Astrocyte (in vitro differentiated cells and primary cell): Measurements from ENCODE around the gene WARS2. TPM values are rescaled to one million over a fixed set of nuclear protein-coding genes. Genes with fewer than 3 reads are reported as not detected.

ENCODE experiments used
- DNase-seq: peaks from one replicate; pipeline ENCODE4 v3.0.0-alpha.2; 2010; ENCODE audit warnings: low read depth
- FAIRE-seq: peaks from 2 replicates; lab custom pipeline; 2011; peaks lifted over from hg19 to GRCh38; lab: Jason Lieb, UNC
- H2AFZ ChIP-seq: 2 replicates; pipeline ENCODE4 v1.6.0; 2012; ENCODE audit warnings: low read depth, low read length, inconsistent platforms
- H3K27ac ChIP-seq: 2 replicates; pipeline ENCODE4 v1.5.1; 2011; ENCODE audit warnings: low read depth, low read length, inconsistent platforms
- H3K27me3 ChIP-seq: 2 replicates; pipeline ENCODE4 v1.6.0; 2011; ENCODE audit warnings: low read length, inconsistent platforms; ENCODE audit not compliant: insufficient read depth
- H3K36me3 ChIP-seq: 2 replicates; pipeline ENCODE4 v1.5.1; 2011; ENCODE audit warnings: low read length, inconsistent platforms; ENCODE audit not compliant: insufficient read depth
- H3K4me1 ChIP-seq: 2 replicates; pipeline ENCODE4 v1.5.1; 2011; ENCODE audit warnings: low read length, inconsistent platforms; ENCODE audit not compliant: insufficient read depth
- H3K4me2 ChIP-seq: 2 replicates; pipeline ENCODE4 v1.6.0; 2012; ENCODE audit warnings: low read length, inconsistent platforms
- H3K4me3 ChIP-seq: 2 replicates; pipeline ENCODE4 v1.5.1; 2011; ENCODE audit warnings: low read depth, mild to moderate bottlenecking, low read length, inconsistent platforms; ENCODE audit not compliant: insufficient read depth
- H3K79me2 ChIP-seq: 2 replicates; pipeline ENCODE4 v1.6.0; 2012; ENCODE audit warnings: mild to moderate bottlenecking, low read length, inconsistent platforms; ENCODE audit not compliant: insufficient read depth
- H3K9ac ChIP-seq: 2 replicates; pipeline ENCODE4 v1.6.0; 2012; ENCODE audit warnings: mild to moderate bottlenecking, low read length, inconsistent platforms
- H3K9me3 ChIP-seq: 2 replicates; pipeline ENCODE4 v1.5.1; 2012; ENCODE audit warnings: low read depth, mild to moderate bottlenecking, low read length, inconsistent platforms; ENCODE audit not compliant: insufficient read depth
- H4K20me1 ChIP-seq: 2 replicates; pipeline ENCODE4 v1.6.0; 2012; ENCODE audit warnings: low read length, inconsistent platforms; ENCODE audit not compliant: insufficient read depth
- H3K27ac Mint-ChIP-seq: one replicate; pipeline ENCODE4 v1.8.0; 2021; ENCODE audit warnings: mild to moderate bottlenecking, mixed read lengths; ENCODE audit not compliant: unreplicated experiment
- H3K27me3 Mint-ChIP-seq: one replicate; pipeline ENCODE4 v1.8.0; 2021; ENCODE audit warnings: low read depth, mixed read lengths; ENCODE audit not compliant: unreplicated experiment
- H3K36me3 Mint-ChIP-seq: one replicate; pipeline ENCODE4 v1.8.0; 2021; ENCODE audit warnings: low read depth, mixed read lengths; ENCODE audit not compliant: unreplicated experiment
- H3K4me1 Mint-ChIP-seq: one replicate; pipeline ENCODE4 v1.8.0; 2021; ENCODE audit warnings: low read depth, mixed read lengths; ENCODE audit not compliant: unreplicated experiment
- H3K4me3 Mint-ChIP-seq: one replicate; pipeline ENCODE4 v1.8.0; 2021; ENCODE audit warnings: mild to moderate bottlenecking, moderate library complexity, mixed read lengths; ENCODE audit not compliant: unreplicated experiment
- H3K9me3 Mint-ChIP-seq: one replicate; pipeline ENCODE4 v1.8.0; 2021; ENCODE audit warnings: mild to moderate bottlenecking, mixed read lengths; ENCODE audit not compliant: unreplicated experiment
- CTCF ChIP-seq: IDR thresholded peaks from 2 replicates; pipeline ENCODE4 v1.5.1; 2011; ENCODE audit warnings: low read depth, mild to moderate bottlenecking, inconsistent platforms, low read length, moderate library complexity; ENCODE audit not compliant: insufficient read depth
- EZH2 ChIP-seq: IDR thresholded peaks from 2 replicates; pipeline ENCODE4 v1.6.1; 2012; ENCODE audit warnings: mild to moderate bottlenecking, low read length, inconsistent platforms; ENCODE audit not compliant: insufficient read depth
- total RNA-seq: library from RNA; stranded (reverse); gene quantifications from 2 replicates; pipeline ENCODE4 v1.2.1, GENCODE V29; 2021

WARS2 gene
- total RNA-seq, 1 donor from 2014 or later, result 10.5 TPM

DNA sequence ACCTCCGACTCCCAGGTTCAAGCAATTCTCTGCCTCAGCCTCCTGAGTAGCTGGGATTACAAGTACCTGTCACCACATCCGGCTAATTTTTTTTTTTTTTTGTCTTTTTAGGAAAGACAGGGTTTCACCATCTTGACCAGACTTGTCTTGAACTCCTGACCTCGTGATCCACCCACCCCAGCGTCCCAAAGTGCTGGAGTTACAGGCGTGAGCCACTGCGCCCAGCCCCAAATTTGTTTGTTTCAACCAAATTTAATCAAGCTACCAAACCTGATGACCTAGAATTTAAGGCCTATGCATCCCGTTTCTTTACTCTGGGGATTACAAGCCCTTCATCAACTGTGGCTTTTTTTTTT lies 94.0 kb downstream of the WARS2 start:
- Histone ChIP-seq H3K4me2 (peak overlapping the region; percentile 59), H3K9me3 (no peaks in the 10 kb centered on the region), H3K4me3 (no peak overlapping the region), H3K4me1 (no peaks in the 10 kb centered on the region), H2AFZ (no peak overlapping the region), H3K36me3 (no peaks in the 10 kb centered on the region), H3K9ac (peak overlapping the region; percentile 28), H3K79me2 (no peaks in the 10 kb centered on the region), H3K27me3 (no peaks in the 10 kb centered on the region), H3K27ac (peak overlapping the region; percentile 54), H4K20me1 (no peaks in the 10 kb centered on the region)
- H3K4me1 Mint-ChIP-seq, result peaks cover 6% of the 10 kb centered on the region
- no peaks in the 10 kb centered on the region for H3K36me3 Mint-ChIP-seq
- no peak for TF ChIP-seq EZH2
- no peak for TF ChIP-seq CTCF
- H3K9me3 Mint-ChIP-seq, result no peaks in the 10 kb centered on the region
- FAIRE-seq (no peak), DNase-seq (no peak)
- no peak overlapping the region for H3K4me3 Mint-ChIP-seq
- no peak overlapping the region for H3K27ac Mint-ChIP-seq
- H3K27me3 Mint-ChIP-seq, result no peaks in the 10 kb centered on the region

GRCh38 chr1:119045096-119045746 lies 95.2 kb downstream of the WARS2 start:
- Mint-ChIP-seq H3K4me1 (peaks cover 6% of the 10 kb centered on the region), H3K4me3 (no peak overlapping the region), H3K27me3 (no peaks in the 10 kb centered on the region), H3K27ac (no peak overlapping the region), H3K36me3 (no peaks in the 10 kb centered on the region), H3K9me3 (no peaks in the 10 kb centered on the region)
- TF ChIP-seq EZH2 (no peak), CTCF (no peak)
- H3K4me3 ChIP-seq, result no peak overlapping the region
- H3K4me1 ChIP-seq, result no peaks in the 10 kb centered on the region
- no peaks in the 10 kb centered on the region for H3K36me3 ChIP-seq
- H3K4me2 ChIP-seq, result no peak overlapping the region
- DNase-seq (no peak), FAIRE-seq (peak; percentile 65)
- no peak overlapping the region for H3K9ac ChIP-seq
- no peaks in the 10 kb centered on the region for H4K20me1 ChIP-seq
- no peaks in the 10 kb centered on the region for H3K9me3 ChIP-seq
- H3K79me2 ChIP-seq, result no peaks in the 10 kb centered on the region
- no peaks in the 10 kb centered on the region for H3K27me3 ChIP-seq
- no peak overlapping the region for H3K27ac ChIP-seq
- H2AFZ ChIP-seq, result no peak overlapping the region

DNA sequence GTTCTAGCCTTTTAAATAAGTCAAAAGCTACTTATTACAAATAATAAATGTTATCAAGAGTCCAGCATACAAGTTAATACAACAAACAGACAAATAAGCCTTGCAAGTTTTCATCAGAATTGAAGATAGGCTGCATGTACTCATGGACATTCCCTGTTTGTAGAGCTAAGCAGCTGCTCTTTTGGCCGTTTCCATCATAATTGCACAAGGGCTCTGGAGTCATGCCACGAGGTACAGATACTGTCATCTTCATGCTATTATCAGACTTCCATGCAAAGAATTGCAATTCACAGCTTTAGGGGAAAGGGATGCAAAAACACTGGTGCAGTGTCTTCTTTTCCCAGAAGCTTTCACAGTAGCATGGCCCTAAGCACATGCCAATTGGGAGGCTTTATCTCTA lies 99.5 kb downstream of the WARS2 start:
- H2AFZ ChIP-seq, result no peak overlapping the region
- Mint-ChIP-seq H3K4me3 (no peak overlapping the region), H3K9me3 (no peaks in the 10 kb centered on the region), H3K27me3 (no peaks in the 10 kb centered on the region), H3K27ac (no peak overlapping the region), H3K36me3 (peaks cover 2% of the 10 kb centered on the region), H3K4me1 (no peaks in the 10 kb centered on the region)
- H3K9ac ChIP-seq, result no peak overlapping the region
- no peaks in the 10 kb centered on the region for H3K79me2 ChIP-seq
- H3K27ac ChIP-seq, result no peak overlapping the region
- H3K4me1 ChIP-seq, result no peaks in the 10 kb centered on the region
- FAIRE-seq, result no peak
- H4K20me1 ChIP-seq, result no peaks in the 10 kb centered on the region
- TF ChIP-seq CTCF, result no peak
- no peak for TF ChIP-seq EZH2
- H3K4me2 ChIP-seq, result no peak overlapping the region
- no peaks in the 10 kb centered on the region for H3K9me3 ChIP-seq
- no peak overlapping the region for H3K4me3 ChIP-seq
- H3K27me3 ChIP-seq, result no peaks in the 10 kb centered on the region
- no peak for DNase-seq
- no peaks in the 10 kb centered on the region for H3K36me3 ChIP-seq
